ENCODE data around the gene ZNF532. TPM values are rescaled to one million over a fixed set of nuclear protein-coding genes. Genes with fewer than 3 reads are reported as not detected.
A peak's percentile ranks its signal among the peaks of the same experiment; 100 is the strongest.

Gene ZNF532
- total RNA-seq, 1 experiment from 2014 or later: 258 TPM

DNA sequence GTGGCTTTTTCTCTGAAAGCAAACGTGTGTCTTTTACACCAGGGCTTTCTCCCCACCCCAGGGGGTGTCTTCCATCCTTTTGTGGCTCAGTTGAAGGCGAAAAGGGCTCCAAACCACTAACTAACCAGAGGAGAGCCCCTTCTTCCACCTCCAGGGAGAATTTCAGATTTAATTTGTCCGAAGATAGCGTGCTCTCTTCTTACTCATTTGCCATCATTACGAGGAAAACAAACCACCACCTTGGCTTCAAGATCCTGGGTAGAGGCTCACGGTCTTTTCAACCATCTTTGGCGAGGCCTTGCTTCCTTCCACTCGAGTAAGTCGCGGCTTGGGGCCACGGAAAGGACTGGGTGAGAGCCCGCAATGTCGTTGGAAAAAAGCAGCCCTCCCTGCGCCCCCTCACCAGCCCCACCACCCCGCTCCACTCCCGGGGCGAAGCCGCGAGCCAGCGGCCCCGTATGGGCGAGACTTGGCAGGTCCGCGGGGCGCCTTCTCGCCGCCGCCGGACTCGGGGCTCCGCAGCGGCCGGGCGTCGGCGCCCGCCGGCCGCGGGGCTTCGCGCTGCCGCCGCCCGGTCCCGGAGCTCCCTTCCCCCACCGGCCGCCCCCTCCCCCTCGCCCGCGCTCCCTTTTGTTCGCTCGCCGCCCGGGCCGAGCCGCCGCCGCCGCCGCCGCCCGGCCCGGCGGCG is 1.7 kb upstream of the ZNF532 start:
- peak overlapping the region; percentile 90; the same call in 1 of the 2 replicates for H3K14ac ChIP-seq (ENCODE audit: insufficient read depth, low read length)
- H3K56ac ChIP-seq (ENCODE audit: insufficient read length, low read depth, low read length): no peak overlapping the region
- no peak overlapping the region for H2AFZ ChIP-seq (ENCODE audit: low read length)
- H4K91ac ChIP-seq (ENCODE audit: insufficient read length, low read depth, low read length): no peak overlapping the region
- H2BK5ac ChIP-seq (ENCODE audit: insufficient read length, low read length): peak overlapping the region; percentile 43
- H3K4me1 Mint-ChIP-seq: peaks cover 85 to 86% of the 10 kb centered on the region in 2 experiments
- H3K9ac ChIP-seq (ENCODE audit: extremely low read depth, insufficient read length, low read length): peak overlapping the region; percentile 97
- peak overlapping the region; percentile 88 for H3K18ac ChIP-seq (ENCODE audit: insufficient read length, low read depth, low read length)
- peak overlapping the region; percentile 92 for H2BK120ac ChIP-seq (ENCODE audit: low read depth, low read length, poor library complexity, severe bottlenecking)
- no CpG with 5 or more reads among the region's 66 CpGs for WGBS (ENCODE audit: extremely low coverage, insufficient read length, low lambda C conversion rate)
- peak overlapping the region; percentile 79 for H3K4me2 ChIP-seq (ENCODE audit: insufficient read depth, insufficient read length, low read length)
- H3K36me3 Mint-ChIP-seq (ENCODE audit: insufficient read depth in 1 of 3, low read depth in 3 of 3): peaks cover 29 to 39% (median 33%) of the 10 kb centered on the region in 3 experiments
- no peak overlapping the region for H2BK15ac ChIP-seq (ENCODE audit: low read depth, low read length)
- no peaks in the 10 kb centered on the region for H4K20me1 ChIP-seq (ENCODE audit: control insufficient read depth, insufficient read depth, insufficient read length)
- no peak for TF ChIP-seq CTCF (conservative IDR thresholded peaks at IDR 0.05)
- H4K5ac ChIP-seq (ENCODE audit: insufficient read length, low read depth, low read length): peak overlapping the region; percentile 39
- peak overlapping the region; percentile 6 for H2BK12ac ChIP-seq (ENCODE audit: insufficient read length, low read depth, low read length)
- DNase-seq: no peak
- H3K79me1 ChIP-seq (ENCODE audit: insufficient read depth, low read depth, low read length, poor library complexity, severe bottlenecking): no peaks in the 10 kb centered on the region
- H3K27me3 ChIP-seq (ENCODE audit: insufficient read depth, low read length): no peaks in the 10 kb centered on the region
- peak overlapping the region; percentile 4 for H2AK5ac ChIP-seq (ENCODE audit: insufficient read length, low read length)
- H3K23ac ChIP-seq (ENCODE audit: insufficient read length, low read depth, low read length): no peak overlapping the region
- H4K8ac ChIP-seq (replicated peaks; ENCODE audit: insufficient read length, low read depth, low read length): no peak overlapping the region
- peak overlapping the region; percentile 98 to 100 (median 98) for H3K27ac Mint-ChIP-seq
- H3K79me2 ChIP-seq (ENCODE audit: insufficient read depth, low read length): peaks cover 21% of the 10 kb centered on the region; the same call in 1 of the 2 replicates
- no peaks in the 10 kb centered on the region for H3K27me3 Mint-ChIP-seq (ENCODE audit: low read depth)
- peak overlapping the region; percentile 41 for H3T11ph ChIP-seq (ENCODE audit: low read length)
- H3K4ac ChIP-seq (ENCODE audit: low read depth, low read length): peak overlapping the region; percentile 54; the same call in 1 of the 2 replicates
- no peak overlapping the region for H2BK20ac ChIP-seq (ENCODE audit: low read depth, low read length, poor library complexity, severe bottlenecking)
- H3K9me3 ChIP-seq (ENCODE audit: control insufficient read depth, low read depth, low read length): no peaks in the 10 kb centered on the region
- H3K23me2 ChIP-seq (ENCODE audit: insufficient read length, low read depth, low read length, poor library complexity, severe bottlenecking): no peaks in the 10 kb centered on the region
- peaks cover 0 to 3% of the 10 kb centered on the region in 2 experiments; a peak in 2 of 5 replicates for H3K9me3 Mint-ChIP-seq
- H3K4me1 ChIP-seq (ENCODE audit: insufficient read depth, low read length): peaks cover 18% of the 10 kb centered on the region; the same call in 1 of the 2 replicates
- H3K4me3 Mint-ChIP-seq: peak overlapping the region; percentile 87 to 92
- H3K27ac ChIP-seq (ENCODE audit: insufficient read length, low read depth, low read length): peak overlapping the region; percentile 88

All from H9 (cell line).